Activated CD4-positive, CD25-positive, alpha-beta regulatory T cell treated with anti-CD3 and anti-CD28 coated beads, Interleukin-2, amount 50 U/mL, for 16 hours (primary cell): ENCODE data around the gene TBATA.

Experiments used
- DNase-seq: peaks from one replicate; pipeline ENCODE4 v3.0.0-alpha.2; 2020; ENCODE audit warnings: low read depth, low spot score

TBATA gene

GRCh38 chr10:70785190-70785589 is at the start of gene TBATA:
TBATA (minus strand) TSS chr10:70785377; CDS start chr10:70783379, 1,998 bp downstream.
- no peak for DNase-seq

GRCh38 chr10:70834441-70835151 is 49.4 kb upstream of the TBATA start:
- DNase-seq = no peak

- no peak for DNase-seq
These were observed 48.8 kb upstream of the TBATA start for GRCh38 chr10:70834021-70834420.

GRCh38 chr10:70833601-70834000 is 48.4 kb upstream of the TBATA start:
- no peak for DNase-seq

- no peak for DNase-seq
These were observed 47.8 kb upstream of the TBATA start for GRCh38 chr10:70832852-70833528.

- DNase-seq = no peak
These were observed 47.0 kb upstream of the TBATA start for GRCh38 chr10:70832221-70832620.

- no peak for DNase-seq
These were observed 45.0 kb upstream of the TBATA start for GRCh38 chr10:70830164-70830563.

GRCh38 chr10:70829543-70829942 is 44.4 kb upstream of the TBATA start:
- no peak for DNase-seq

- no peak for DNase-seq
These were observed 43.7 kb upstream of the TBATA start for GRCh38 chr10:70828923-70829322.

GRCh38 chr10:70827086-70827757 is 42.0 kb upstream of the TBATA start:
- DNase-seq = no peak

GRCh38 chr10:70822076-70822820 is 37.1 kb upstream of the TBATA start:
- no peak for DNase-seq

GRCh38 chr10:70820976-70821750 is 36.0 kb upstream of the TBATA start:
- no peak for DNase-seq

GRCh38 chr10:70816220-70816894 is 31.2 kb upstream of the TBATA start:
- no peak for DNase-seq

- DNase-seq = peak; percentile 74
These were observed 30.5 kb upstream of the TBATA start, which contains the start of gene SGPL1 for GRCh38 chr10:70815504-70816219. SGPL1 (plus strand) TSS chr10:70815948; CDS start chr10:70816854, 906 bp downstream.

GRCh38 chr10:70814126-70814525 is 28.9 kb upstream of the TBATA start:
- no peak for DNase-seq

- no peak for DNase-seq
These were observed 27.6 kb upstream of the TBATA start for GRCh38 chr10:70812814-70813213.

- DNase-seq = no peak
These were observed 26.7 kb upstream of the TBATA start for GRCh38 chr10:70811881-70812280.

- DNase-seq = no peak
These were observed 25.8 kb upstream of the TBATA start for GRCh38 chr10:70810967-70811366.

GRCh38 chr10:70809726-70810125 is 24.5 kb upstream of the TBATA start:
- DNase-seq = no peak
